Astrocyte of the cerebellum (primary cell): Measurements from ENCODE around the gene CACNA1A.

ENCODE experiments used
- DNase-seq: peaks from one replicate; pipeline ENCODE4 v3.0.0-alpha.2; 2011; ENCODE audit warnings: low read depth
- H3K4me3 ChIP-seq: 2 replicates; pipeline ENCODE4 v1.5.1; 2011; ENCODE audit warnings: mild to moderate bottlenecking, low read depth, low read length, moderate library complexity
- in situ Hi-C: cut with HindIII; loops from 2 replicates; pipeline ENCODE4 v1.10.0; 2017; ENCODE audit warnings: low sequenced_read_pairs
- TF ChIP-seq, protein P1 (sequence below): IDR thresholded peaks from 2 replicates; pipeline ENCODE4 v1.5.1; 2012; ENCODE audit warnings: low read length, low read depth, moderate library complexity, mild to moderate bottlenecking; ENCODE audit errors: missing control alignments

The CACNA1A gene

DNA sequence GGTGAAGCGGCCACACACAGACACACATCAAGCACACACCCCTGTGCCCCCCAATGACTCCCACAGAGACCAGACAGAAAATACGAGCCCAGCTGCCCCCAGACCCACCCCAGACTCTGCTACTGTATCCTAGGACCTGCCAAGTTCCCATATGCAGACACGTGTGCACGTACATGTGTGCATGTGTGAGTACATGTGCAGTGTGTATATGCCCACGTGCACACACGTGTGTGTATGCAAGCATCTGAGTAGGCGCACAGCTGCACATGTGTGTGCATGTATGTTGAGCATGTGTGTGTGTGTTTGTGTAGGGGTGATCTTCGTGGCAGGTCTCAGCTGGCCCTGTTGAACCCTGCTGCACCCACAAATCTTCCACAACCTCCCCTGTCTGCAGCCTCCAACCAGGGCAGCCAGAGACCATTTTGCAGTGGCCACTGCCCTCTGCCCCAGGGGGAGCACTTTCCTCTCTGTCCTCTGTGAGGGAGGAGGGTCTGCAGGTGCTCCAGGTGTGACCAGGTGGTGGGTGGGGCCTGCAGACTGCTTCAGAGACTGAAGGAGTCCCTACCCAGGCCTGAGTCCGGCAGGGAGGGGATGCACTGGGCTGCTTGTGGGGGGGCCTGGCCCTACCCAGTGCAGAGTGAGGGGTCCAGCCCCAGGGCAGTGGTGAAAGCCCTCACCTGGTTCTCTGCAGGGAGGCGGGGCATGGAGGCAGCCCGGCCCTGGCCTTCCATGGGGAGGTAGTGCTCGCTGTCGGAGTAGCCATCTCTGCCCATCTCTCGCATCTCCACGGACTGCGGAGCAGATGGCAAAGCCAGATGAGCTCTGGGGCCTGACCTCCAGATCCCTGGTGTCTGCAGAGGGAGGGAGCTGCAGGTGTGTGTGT, 294.6 kb downstream of the CACNA1A start:
- TF ChIP-seq, protein P1, sequence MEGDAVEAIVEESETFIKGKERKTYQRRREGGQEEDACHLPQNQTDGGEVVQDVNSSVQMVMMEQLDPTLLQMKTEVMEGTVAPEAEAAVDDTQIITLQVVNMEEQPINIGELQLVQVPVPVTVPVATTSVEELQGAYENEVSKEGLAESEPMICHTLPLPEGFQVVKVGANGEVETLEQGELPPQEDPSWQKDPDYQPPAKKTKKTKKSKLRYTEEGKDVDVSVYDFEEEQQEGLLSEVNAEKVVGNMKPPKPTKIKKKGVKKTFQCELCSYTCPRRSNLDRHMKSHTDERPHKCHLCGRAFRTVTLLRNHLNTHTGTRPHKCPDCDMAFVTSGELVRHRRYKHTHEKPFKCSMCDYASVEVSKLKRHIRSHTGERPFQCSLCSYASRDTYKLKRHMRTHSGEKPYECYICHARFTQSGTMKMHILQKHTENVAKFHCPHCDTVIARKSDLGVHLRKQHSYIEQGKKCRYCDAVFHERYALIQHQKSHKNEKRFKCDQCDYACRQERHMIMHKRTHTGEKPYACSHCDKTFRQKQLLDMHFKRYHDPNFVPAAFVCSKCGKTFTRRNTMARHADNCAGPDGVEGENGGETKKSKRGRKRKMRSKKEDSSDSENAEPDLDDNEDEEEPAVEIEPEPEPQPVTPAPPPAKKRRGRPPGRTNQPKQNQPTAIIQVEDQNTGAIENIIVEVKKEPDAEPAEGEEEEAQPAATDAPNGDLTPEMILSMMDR: no peak
- in situ Hi-C loops: no loop called here
- no peak overlapping the region for H3K4me3 ChIP-seq
- DNase-seq: no peak

DNA sequence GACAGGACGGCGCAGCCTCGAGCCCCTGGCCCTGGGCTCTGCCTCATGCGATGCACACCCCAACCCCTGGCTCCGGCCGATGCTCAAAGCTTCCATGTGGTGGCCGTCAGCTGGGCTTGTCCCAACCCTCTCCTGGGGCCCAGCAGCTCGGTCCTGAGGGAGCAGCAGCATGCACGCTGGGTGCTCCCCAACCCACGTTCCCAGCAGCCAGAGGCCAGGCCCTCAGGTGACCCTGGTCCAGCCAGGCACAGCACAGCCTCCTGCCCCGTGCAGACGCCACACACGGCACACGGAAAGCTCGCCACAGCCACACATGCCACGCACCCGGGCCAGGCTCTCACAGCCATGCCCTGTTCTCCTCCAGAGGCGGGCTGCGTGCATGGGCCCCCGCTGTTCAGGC, 295.3 kb downstream of the CACNA1A start:
- no peak for DNase-seq
- in situ Hi-C loops: no loop called here
- TF ChIP-seq, protein P1: no peak
- no peak overlapping the region for H3K4me3 ChIP-seq

DNA sequence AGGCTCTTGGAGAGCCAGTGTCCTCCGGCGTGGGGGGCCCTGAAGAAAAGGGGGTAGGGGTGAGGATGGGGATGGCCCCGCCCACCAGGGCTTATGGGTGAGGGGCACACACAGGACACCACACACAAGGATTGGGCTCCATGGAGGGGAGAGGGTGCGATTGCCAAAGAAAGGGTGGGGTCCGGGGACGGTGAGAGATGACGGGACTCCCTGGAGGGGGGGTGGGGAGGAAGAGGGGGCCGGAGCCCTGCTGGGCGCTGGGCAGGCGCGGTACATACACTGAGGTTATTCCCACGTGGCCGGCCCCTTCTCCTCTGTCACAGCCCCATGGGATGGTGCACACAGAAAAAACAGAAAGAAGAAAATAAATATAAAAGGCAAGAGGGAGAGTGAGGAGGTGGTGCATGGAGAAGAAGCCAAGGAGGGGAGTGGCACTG, 295.9 kb downstream of the CACNA1A start:
- DNase-seq: no peak
- no peak overlapping the region for H3K4me3 ChIP-seq
- in situ Hi-C loops: no loop called here
- TF ChIP-seq, protein P1: no peak

DNA sequence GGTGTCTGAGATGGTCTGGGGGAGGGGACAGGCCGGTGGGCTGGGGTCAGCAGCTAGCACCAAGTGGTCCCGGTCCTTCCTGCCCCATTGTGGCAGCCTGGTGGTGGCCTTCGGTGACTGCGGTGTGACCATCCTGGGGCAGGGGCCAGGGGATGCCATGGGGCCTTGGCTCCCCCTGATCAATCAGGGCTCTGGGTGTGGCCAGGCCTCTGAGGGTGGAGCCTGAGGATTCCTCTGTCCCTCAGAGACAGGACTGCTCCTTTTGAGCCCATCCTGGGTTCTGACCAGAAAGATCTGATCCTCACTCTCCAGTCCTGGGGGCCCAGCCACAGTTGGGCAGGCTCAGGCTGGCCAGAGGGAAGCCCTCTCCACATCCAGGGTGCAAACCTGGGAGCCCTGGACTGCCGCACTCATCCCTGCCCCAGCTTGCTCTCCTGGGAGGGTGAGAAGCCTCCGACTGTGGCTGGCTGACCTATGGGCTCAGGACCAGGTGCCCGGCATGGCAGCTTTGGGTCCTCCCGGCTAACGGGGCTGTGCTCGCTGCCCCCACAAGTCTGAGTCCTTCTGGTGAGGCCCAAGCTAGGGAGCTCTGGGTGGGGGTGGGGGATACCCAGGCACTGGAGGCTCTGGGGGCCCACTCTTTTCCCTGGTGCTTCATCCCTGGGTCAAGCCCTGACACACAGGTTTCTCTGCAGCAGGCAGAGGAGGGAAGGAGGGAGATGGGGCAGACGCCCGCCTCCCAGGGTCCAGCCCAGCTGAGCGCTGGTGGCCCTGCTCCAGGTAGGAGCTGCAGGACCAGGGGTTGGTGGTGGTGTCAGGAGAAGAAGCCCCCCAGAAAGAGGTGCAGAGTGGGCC, 296.6 kb downstream of the CACNA1A start:
- no peak for DNase-seq
- H3K4me3 ChIP-seq: no peak overlapping the region
- TF ChIP-seq, protein P1: no peak
- in situ Hi-C loops: no loop called here

DNA sequence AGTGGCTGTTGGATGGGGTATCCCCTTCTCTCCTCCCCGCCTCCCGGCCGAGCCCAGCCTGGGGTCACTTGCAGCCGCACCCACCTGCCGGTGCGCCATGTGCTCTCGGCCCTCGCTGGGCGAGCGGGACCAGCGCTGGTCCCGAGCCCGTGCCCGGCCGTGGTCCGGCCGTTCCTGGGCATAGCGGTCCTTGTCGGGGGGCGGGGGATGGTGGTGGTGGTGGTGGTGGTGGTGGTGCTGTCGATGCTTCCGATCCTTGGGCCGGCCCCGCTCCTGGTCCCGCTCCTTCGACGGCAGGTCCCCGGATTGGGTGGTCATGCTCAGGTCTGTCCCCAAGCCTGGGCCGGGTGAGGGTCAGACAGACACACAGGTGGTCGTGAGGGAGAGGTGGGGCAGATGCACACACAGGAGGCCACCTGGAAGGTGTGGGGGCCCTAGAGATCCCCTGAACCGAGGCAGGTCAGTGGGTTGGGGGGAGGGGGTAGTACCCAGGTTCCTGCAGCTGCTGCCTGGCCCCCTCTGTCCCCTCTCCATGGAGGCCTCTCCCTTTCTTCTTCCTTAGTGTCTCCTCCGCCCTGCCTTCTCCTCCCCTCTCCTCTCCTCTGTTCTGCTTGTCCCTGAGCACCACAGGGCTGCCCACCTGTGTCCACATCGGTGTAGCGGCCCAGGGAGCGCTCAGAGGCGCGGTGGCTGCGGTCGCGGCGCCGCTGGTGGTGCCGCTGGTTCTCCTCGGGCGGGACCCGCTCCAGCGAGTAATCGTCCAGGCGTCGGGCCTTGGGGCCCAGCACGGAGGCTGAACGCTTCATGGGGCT, 297.4 kb downstream of the CACNA1A start:
- in situ Hi-C loops: no loop called here
- H3K4me3 ChIP-seq: no peak overlapping the region
- TF ChIP-seq, protein P1: no peak
- DNase-seq: no peak
